K562 treated with DMSO at 1 percent for 4 hours (cell line): Measurements from ENCODE around the gene SAPCD1. TPM values are rescaled to one million over a fixed set of nuclear protein-coding genes. Genes with fewer than 3 reads are reported as not detected.

Experiments
- total RNA-seq: library from RNA; unstranded; fragments of 300-600 nt; gene quantifications from 2 replicates; pipeline ENCODE4 v1.2.3, GENCODE V29; 2022; ENCODE audit not compliant: insufficient read depth

The SAPCD1 gene
- total RNA-seq = 2.6 and 8.2 TPM in 2 replicates

DNA sequence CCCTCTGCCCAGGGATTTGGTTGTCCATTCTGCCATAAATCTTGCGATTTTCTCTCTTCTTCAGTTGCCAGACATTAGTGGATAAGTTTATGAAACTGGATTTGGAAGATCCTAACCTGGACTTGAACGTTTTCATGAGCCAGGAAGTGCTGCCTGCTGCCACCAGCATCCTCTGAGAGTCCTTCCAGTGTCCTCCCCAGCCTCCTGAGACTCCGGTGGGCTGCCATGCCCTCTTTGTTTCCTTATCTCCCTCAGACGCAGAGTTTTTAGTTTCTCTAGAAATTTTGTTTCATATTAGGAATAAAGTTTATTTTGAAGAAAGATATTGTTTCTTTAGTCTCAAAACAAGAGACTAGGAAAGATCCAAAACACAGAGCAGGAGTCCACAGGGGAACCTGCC, at the start of gene SAPCD1:
Gene SAPCD1 (plus strand): TSS at position 301 of the 400 bp plus-strand sequence. CDS start 399 bp downstream, outside the sequence.

DNA sequence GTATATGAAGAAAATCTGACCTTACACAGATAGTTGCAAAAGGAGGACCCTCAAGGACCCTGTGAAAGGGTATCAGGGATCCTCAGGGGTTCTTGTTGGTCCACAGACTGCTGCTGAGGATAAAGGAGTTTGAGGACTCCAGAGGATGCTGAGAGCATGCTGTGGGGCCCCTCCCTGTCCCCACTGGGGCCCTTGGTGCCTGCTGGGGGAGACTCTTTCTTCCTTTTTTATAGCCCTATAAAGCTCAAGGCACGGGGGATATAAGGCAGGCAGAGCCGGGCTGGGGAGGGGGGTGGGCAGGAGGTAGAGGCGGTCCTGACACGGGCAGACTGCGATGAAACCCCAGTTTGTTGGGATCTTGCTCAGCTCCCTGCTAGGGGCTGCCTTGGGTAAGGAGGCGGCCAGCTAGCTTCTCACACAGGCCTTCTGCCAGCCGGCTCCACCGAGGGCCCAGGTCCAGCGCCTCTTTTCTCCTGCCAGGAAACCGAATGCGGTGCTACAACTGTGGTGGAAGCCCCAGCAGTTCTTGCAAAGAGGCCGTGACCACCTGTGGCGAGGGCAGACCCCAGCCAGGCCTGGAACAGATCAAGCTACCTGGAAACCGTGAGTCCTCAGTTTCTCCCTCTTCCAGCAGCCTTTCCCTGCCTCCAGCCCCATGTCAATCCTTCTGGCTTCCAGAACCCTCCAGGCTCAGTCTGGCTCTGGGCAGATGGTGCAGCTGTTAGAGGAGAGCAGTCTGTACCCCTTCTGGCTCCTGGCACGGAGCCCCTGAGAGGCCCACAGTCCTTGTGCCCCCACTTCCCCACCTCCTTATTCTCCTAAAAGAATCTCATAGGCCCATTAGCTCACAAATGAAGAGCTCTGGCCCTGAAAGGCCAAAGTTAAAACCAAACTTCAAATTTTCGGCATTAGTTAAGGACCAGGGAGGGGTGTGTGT, 47.2 kb upstream of the SAPCD1 start, which contains the start of gene LY6G6D:
Gene LY6G6D (plus strand): TSS at position 327 of the 937 bp plus-strand sequence. CDS start 8 bp downstream, at position 335.

DNA sequence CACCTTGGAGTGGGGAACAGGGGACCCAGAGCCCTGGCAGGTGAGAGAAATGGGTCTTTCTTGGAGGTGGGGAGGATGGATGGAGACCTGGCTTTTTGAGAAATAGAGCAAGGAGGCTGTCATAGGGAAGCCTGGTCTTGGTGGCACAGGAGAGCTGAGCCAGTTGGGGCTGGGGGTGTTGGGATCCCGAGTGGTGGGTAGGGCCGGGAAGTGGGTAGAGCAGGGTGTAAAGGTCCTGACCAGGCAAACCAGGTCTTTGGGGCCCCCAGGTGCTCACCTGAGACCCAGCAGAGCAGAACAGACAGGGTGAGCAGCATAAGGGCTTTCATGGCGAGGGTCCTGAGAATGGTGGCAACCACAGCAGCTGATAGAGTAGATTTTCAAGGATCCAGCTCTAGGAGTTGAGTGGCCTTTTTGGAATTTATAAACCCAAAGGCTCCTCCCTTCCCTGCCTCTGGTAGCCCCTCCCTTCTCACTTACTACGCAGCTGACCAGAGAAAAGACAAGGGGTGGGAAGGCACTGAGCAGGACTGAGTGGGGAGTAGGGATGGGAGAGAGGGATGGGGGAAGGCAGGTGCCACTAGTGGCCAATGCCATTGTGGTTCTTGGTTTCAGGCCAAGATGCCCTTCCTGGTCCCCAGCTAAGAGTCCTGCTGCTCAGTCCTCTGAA, 41.0 kb upstream of the SAPCD1 start, which contains the start of gene LY6G6C:
Gene LY6G6C (minus strand): TSS at position 396 of the 670 bp plus-strand sequence. CDS start 67 bp downstream, at position 329.

DNA sequence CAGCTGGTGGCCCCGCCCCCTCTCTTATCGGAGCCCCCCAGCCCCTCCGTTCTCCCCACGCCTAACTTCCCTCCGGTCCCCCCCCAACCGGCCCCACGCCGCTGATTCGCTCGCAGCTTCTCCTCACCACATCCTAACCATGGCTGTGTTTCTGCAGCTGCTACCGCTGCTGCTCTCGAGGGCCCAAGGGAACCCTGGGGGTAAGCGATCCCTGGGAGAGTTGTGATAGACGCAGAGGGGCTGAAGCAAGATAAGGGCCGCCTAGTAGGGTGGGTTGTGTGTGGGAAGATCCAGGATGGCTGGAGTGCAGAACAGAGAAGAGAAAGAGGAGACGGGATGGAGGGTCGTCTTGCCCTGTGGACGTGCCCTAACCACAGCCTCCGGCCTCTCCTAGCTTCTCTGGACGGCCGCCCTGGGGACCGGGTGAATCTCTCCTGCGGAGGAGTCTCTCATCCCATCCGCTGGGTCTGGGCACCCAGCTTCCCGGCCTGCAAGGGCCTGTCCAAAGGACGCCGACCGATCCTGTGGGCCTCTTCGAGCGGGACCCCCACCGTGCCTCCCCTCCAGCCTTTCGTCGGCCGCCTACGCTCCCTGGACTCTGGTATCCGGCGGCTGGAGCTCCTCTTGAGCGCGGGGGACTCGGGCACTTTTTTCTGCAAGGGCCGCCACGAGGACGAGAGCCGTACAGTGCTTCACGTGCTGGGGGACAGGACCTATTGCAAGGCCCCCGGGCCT, 39.0 kb upstream of the SAPCD1 start, which contains the start of gene MPIG6B:
Gene MPIG6B (plus strand): TSS at position 129 of the 735 bp plus-strand sequence. CDS start 11 bp downstream, at position 140.

DNA sequence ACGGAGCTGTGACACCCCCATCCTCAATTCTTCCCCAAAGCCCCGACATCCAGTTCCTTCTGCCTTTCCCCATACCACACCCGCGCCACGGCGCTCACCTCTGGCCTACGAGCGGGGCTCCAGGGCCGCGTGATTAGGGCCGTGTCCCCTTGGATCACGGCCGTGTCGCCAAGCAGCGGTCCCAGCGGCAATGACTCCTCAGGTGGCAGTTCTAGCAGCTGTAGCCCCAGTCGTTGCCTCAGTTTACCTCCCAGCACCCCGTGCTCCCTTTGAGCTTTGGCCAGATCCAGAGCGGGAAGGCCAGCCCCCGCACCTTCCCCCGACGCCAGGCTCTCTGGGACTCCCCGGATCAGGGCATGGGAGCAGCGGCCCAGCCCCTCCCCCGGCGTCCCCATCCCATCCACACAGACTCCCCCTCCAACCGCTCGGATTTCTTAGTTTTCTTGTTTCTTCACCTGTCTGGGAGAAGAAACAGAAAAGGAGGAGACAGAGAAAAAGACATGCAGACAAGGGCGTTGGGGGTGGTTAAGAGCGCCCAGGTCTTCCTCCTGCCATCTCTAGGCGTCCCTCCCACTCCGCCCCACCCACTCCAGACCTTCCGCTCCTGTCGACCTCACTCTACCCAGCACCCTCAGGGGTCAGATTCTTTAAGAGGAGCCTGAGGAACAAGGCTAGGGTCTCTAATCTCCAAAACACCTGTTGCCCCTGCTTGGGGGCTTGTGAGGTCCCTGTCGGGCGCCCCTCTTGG, 33.5 kb upstream of the SAPCD1 start, which contains the start of gene DDAH2:
Gene DDAH2 (minus strand): TSS at position 533 of the 748 bp plus-strand sequence. CDS start 138 bp downstream, at position 395.

DNA sequence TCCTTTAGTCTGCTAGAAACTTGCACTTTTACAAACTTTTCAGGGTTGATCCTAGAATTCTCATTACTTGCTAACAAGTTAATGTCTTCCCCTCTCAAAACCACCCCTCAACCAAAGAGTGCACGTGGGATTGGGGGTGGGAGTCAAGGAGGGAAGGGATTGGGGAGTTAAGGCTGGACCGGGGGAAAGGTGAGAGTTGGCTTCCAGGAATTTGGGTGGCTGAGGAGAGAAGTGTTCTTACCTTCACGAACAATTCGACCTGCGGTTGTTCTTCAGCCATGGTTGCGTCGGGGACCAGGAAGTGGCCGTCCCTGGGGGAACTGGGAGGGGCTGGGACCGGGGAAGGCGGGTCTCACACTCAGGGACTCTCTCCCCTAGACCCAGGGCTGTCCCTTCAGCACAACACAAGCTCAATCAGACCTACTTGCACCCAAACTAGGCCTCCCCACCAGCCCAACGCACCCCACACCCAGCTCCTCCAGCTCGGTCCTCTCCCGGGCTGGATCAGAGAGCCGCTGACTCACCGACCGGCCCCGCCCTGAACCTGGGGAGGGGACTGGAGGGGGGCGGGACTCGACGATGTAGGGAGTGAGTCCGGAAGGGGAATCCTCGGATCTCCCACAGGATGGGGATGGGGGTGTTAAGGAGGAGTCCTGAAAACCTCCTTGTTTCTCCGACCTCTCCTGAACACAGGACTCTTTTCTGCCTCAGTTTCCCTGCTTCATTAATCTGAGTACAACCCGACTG, 26.3 kb upstream of the SAPCD1 start, which contains the start of gene CLIC1:
Gene CLIC1 (minus strand): TSS at position 510 of the 747 bp plus-strand sequence. CDS start 230 bp downstream, at position 280.

DNA sequence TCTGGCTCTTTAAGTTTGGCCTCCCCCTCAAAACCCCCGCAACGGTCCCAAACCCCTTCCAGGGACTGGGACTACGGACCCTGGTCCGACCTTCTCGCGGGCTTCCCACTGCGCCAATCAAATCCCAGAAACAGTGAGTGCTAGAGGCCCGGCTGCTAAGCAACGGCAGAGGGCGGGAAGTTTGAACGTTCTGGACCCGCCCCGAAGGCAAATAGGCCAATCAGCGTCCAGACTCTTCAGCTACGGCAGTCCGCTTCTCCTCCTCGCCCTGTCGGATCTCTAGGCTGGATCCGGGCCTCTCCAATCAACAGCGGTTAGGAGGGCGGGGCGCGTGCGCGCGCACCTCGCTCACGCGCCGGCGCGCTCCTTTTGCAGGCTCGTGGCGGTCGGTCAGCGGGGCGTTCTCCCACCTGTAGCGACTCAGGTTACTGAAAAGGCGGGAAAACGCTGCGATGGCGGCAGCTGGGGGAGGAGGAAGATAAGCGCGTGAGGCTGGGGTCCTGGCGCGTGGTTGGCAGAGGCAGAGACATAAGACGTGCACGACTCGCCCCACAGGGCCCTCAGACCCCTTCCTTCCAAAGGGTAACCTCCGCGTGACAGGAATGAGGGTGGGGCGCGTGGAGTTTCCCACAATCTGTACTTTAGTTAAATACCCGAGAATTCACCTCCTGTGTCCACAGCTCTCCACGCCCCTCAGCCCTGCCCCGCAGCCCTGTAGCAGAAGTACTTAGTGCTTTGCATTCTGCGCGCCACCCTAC, 22.6 kb upstream of the SAPCD1 start, which contains the start of gene MSH5:
Gene MSH5 (plus strand): TSS at position 367 of the 758 bp plus-strand sequence. CDS start 462 bp downstream, outside the sequence.

DNA sequence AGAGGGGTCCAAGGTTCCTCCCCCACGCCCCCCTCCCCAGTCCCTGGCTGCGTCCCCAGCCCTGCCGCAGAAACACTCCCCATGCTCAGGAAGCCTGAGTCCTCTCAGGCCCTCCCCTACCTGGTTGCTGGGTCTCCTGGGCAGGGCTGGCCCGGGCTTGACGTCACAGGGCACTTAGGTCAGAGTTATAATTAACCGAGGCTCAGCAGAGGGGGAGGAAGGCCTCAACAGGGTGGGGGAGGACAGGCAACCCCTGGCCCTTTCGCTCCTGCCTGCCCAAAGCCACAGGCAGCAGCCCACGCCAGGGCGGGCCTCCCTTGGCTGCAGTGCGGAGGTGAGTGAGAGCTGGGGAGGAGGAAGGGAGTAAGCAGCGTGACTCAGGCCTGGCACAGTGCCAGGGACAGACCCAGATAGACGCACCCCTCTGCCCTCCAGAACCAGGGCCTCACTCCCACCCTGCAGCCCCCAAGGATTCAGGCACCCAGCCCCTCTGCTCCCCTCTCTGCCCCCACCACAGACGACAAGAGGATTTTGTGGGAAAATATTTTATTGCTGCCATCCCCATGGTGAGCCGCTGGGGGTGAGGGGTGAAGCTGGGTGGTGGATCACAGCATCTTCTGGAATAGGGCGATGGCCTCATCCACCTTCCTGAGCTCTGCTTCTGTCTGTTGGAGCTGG, 14.7 kb downstream of the SAPCD1 start, which contains the start of gene VWA7:
Gene VWA7 (minus strand): TSS at position 340 of the 678 bp plus-strand sequence. CDS start 549 bp downstream, outside the sequence.

DNA sequence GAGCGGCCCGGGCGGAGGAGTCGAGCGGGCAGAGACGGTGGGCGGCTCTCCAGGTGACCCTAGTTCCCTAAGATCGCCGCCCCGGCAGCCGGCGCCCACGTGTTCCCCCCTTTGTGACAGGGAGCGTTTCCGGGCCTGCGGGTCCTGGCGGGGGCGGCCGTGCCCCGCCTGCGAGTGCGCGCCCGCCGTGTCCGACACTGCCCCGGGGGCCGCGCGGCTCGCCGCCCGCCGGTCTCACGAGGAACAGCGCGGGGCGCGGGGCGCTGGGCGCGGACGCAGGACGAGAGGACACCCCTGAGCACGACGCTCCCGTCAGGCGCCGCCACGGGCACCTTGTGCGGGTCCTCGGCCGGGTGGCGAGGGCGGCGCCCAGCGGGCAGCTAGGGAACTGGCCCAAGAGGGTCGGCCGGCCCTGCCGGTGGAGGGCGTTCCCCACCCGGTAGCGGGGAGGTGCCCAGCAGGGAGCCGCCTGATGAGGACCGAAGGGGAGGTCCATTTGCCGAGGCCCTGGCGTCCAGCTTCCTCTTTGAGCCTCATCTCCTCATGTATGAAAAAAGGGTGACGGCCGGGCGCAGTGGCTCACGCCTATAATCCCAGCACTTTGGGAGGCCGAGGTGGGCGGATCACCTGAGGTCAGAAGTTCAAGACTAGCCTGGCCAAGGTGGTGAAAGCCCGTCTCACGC, 33.3 kb downstream of the SAPCD1 start, which contains the start of gene VARS1:
Gene VARS1 (minus strand): TSS at position 137 of the 683 bp plus-strand sequence. CDS start 535 bp downstream, outside the sequence.

DNA sequence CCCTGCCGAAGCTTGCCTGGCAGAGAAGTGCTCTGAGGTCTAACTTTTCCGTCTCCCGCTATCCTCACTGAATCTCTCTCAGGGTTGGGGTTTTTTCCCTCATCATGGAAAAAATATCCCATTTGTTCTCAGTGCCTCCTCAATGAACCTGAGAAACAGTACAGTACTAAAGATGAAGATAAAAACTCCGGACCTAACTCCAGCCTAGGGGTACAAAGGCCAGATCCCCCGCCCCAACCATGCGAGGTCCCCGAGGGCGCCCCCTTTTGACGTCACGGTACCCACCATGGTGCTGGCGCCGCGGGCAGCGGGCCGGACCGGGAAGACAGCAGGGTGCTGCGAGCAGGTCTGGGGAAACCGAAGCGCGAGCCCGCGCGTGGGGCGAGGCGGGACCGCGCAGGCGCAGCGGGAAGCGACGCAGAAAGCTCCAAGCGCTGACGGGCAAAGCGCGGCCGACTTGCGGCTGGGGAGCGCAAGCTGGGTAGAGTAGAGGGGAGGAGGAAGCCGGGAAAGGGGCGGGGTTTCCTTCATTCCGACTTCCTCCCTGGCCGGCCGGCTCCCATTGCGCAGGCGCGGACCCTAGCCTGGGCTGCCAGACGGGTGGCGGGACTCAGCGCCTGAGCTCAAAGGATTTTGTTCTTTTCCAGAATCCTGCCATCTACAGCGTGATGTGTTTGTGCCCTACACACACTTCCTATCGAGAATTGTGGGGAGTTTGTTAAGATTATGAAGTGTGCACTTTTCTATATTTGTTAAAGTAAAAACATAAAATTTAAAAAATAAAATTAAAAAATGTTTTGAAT, 44.2 kb downstream of the SAPCD1 start, which contains the start of gene LSM2:
Gene LSM2 (minus strand): TSS at position 497 of the 803 bp plus-strand sequence. CDS start 209 bp downstream, at position 288.

Other genes with a start within 250 kb of the SAPCD1 start
- gene MCCD1, start 233.7 kb upstream of the SAPCD1 start, total RNA-seq = not detected in 2 replicates
- 175 and 204 TPM in 2 replicates for gene DDX39B, start 220.7 kb upstream of the SAPCD1 start, total RNA-seq
- gene ATP6V1G2, start 216.0 kb upstream of the SAPCD1 start, total RNA-seq = not detected in 2 replicates
- gene NFKBIL1, start 215.0 kb upstream of the SAPCD1 start, total RNA-seq = 54.0 and 55.3 TPM in 2 replicates
- not detected in 2 replicates for gene LTA, start 190.4 kb upstream of the SAPCD1 start, total RNA-seq
- 0.39 TPM in 1 of 2 replicates, not detected in the other for gene TNF, start 187.1 kb upstream of the SAPCD1 start, total RNA-seq
- gene LTB, start 180.2 kb upstream of the SAPCD1 start, total RNA-seq = not detected in 2 replicates
- gene LST1, start 176.4 kb upstream of the SAPCD1 start, total RNA-seq = 8.0 and 9.8 TPM in 2 replicates
- gene NCR3, start 169.7 kb upstream of the SAPCD1 start, total RNA-seq = 1.7 TPM in 1 of 2 replicates, not detected in the other
- 26.7 and 27.1 TPM in 2 replicates for gene AIF1, start 147.4 kb upstream of the SAPCD1 start, total RNA-seq
- 185 and 248 TPM in 2 replicates for gene PRRC2A, start 141.9 kb upstream of the SAPCD1 start, total RNA-seq
- 380 and 409 TPM in 2 replicates for gene BAG6, start 110.0 kb upstream of the SAPCD1 start, total RNA-seq
- 8.4 and 11.2 TPM in 2 replicates for gene APOM, start 106.8 kb upstream of the SAPCD1 start, total RNA-seq
- 17.7 and 18.6 TPM in 2 replicates for gene C6orf47, start 101.9 kb upstream of the SAPCD1 start, total RNA-seq
- 23.4 and 36.8 TPM in 2 replicates for gene GPANK1, start 97.7 kb upstream of the SAPCD1 start, total RNA-seq
- 613 and 654 TPM in 2 replicates for gene CSNK2B, start 96.6 kb upstream of the SAPCD1 start, total RNA-seq
- gene LY6G5B, start 92.7 kb upstream of the SAPCD1 start, total RNA-seq = 5.0 and 12.4 TPM in 2 replicates
- gene LY6G5C, start 81.6 kb upstream of the SAPCD1 start, total RNA-seq = 3.4 TPM in 1 of 2 replicates, not detected in the other
- gene ABHD16A, start 59.3 kb upstream of the SAPCD1 start, total RNA-seq = 91.1 and 99.5 TPM in 2 replicates
- not detected in 2 replicates for gene LY6G6F, start 55.8 kb upstream of the SAPCD1 start, total RNA-seq
- not detected in 2 replicates for gene LY6G6D, start 47.3 kb upstream of the SAPCD1 start, total RNA-seq
- not detected in 2 replicates for gene LY6G6C, start 40.9 kb upstream of the SAPCD1 start, total RNA-seq
- gene MPIG6B, start 39.3 kb upstream of the SAPCD1 start, total RNA-seq = 0.51 TPM in 1 of 2 replicates, not detected in the other
- 66.8 and 75.1 TPM in 2 replicates for gene DDAH2, start 33.4 kb upstream of the SAPCD1 start, total RNA-seq
- gene CLIC1, start 26.1 kb upstream of the SAPCD1 start, total RNA-seq = 1,213 and 1,370 TPM in 2 replicates
- 22.0 and 30.3 TPM in 2 replicates for gene MSH5, start 22.7 kb upstream of the SAPCD1 start, total RNA-seq
- gene VWA7, start 14.7 kb downstream of the SAPCD1 start, total RNA-seq = 5.4 and 5.6 TPM in 2 replicates
- 147 and 165 TPM in 2 replicates for gene VARS1, start 33.1 kb downstream of the SAPCD1 start, total RNA-seq
- gene LSM2, start 44.3 kb downstream of the SAPCD1 start, total RNA-seq = 139 and 155 TPM in 2 replicates
- 2.5 and 2.8 TPM in 2 replicates for gene HSPA1L, start 52.6 kb downstream of the SAPCD1 start, total RNA-seq
- 641 and 912 TPM in 2 replicates for gene HSPA1A, start 52.9 kb downstream of the SAPCD1 start, total RNA-seq
- 595 and 769 TPM in 2 replicates for gene HSPA1B, start 65.1 kb downstream of the SAPCD1 start, total RNA-seq
- 232 TPM in 2 replicates for gene NEU1, start 100.2 kb downstream of the SAPCD1 start, total RNA-seq
- gene SLC44A4, start 116.3 kb downstream of the SAPCD1 start, total RNA-seq = 12.7 and 13.4 TPM in 2 replicates
- 61.5 and 78.2 TPM in 2 replicates for gene EHMT2, start 135.0 kb downstream of the SAPCD1 start, total RNA-seq
- 6.4 and 10.3 TPM in 2 replicates for gene ZBTB12, start 139.4 kb downstream of the SAPCD1 start, total RNA-seq
- gene C2, start 165.1 kb downstream of the SAPCD1 start, total RNA-seq = 8.3 and 9.1 TPM in 2 replicates
- gene CFB, start 183.4 kb downstream of the SAPCD1 start, total RNA-seq = 3.8 TPM in 1 of 2 replicates, not detected in the other
- gene NELFE, start 196.3 kb downstream of the SAPCD1 start, total RNA-seq = 78.2 and 128 TPM in 2 replicates
- gene SKIC2, start 196.5 kb downstream of the SAPCD1 start, total RNA-seq = 43.6 and 60.1 TPM in 2 replicates
- gene DXO, start 209.5 kb downstream of the SAPCD1 start, total RNA-seq = 16.6 and 24.1 TPM in 2 replicates
- gene C4A, start 219.4 kb downstream of the SAPCD1 start, total RNA-seq = 4.3 and 10.0 TPM in 2 replicates